ENCODE data around the gene CACNA2D3.

CACNA2D3 gene

DNA sequence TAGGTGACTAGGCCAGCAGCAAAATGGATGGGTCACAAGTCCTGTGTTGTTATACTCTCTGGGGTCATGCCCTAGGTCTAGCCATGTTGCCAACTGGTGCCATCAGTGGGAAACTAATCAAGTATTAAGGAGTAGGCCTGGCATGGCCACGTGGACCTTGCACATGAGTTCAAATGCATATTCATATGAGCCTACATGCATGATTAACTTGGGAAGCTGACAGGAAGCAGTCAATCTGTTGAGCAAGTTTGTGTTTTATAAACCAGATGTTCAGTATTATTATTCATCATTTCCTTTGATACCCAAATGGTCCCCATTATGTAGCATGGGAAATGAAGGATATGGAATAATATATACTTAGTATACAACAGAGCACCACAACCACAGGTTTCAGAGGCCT lies 710.5 kb downstream of the CACNA2D3 start:
- Histone ChIP-seq H3K9me3 (ENCODE audit: control insufficient read depth in 2 of 2, low read length in 2 of 2) (peaks cover 0 to 5% of the 10 kb centered on the region in 2 donors), H3K27me3 (ENCODE audit: control insufficient read depth in 1 of 2, insufficient read depth in 2 of 2, low read length in 2 of 2) (no peaks in the 10 kb centered on the region), H3K9ac (ENCODE audit: low read length in 2 of 2) (no peak overlapping the region), H3K27ac (ENCODE audit: low read length) (no peak overlapping the region), H3K4me3 (ENCODE audit: low read length in 2 of 2) (no peak overlapping the region), H3K4me1 (ENCODE audit: control insufficient read depth, insufficient read depth, low read length) (peaks cover 6% of the 10 kb centered on the region), H3K36me3 (ENCODE audit: control insufficient read depth in 2 of 2, insufficient read depth in 2 of 2, low read length in 2 of 2) (no peaks in the 10 kb centered on the region)

DNA sequence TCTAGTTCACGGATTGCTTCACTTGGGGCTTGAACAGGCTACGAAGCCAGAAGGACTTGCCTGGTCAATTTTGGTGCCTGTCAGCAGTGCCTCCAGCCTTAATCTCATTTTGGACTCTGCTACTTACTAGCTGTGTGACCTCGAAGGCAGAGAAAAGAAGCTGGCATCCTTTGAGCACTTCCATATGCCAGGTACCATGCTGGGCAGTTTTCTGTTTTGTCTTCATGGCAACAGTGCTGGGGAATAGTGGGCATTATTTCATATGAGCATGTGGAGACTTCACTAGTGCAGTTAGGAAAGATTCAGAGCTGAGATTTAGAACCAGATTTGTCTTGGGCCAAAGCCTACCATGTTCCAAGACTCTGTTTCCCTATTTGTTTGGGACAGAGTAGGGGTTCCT lies 713.3 kb downstream of the CACNA2D3 start:
- no peaks in the 10 kb centered on the region for H3K27me3 ChIP-seq (ENCODE audit: control insufficient read depth in 1 of 2, insufficient read depth in 2 of 2, low read length in 2 of 2)
- H3K4me3 ChIP-seq (ENCODE audit: low read length in 2 of 2): no peak overlapping the region
- H3K36me3 ChIP-seq (ENCODE audit: control insufficient read depth in 2 of 2, insufficient read depth in 2 of 2, low read length in 2 of 2): no peaks in the 10 kb centered on the region
- H3K9ac ChIP-seq (ENCODE audit: low read length in 2 of 2): no peak overlapping the region
- peaks cover 6% of the 10 kb centered on the region for H3K4me1 ChIP-seq (ENCODE audit: control insufficient read depth, insufficient read depth, low read length)
- H3K9me3 ChIP-seq (ENCODE audit: control insufficient read depth in 2 of 2, low read length in 2 of 2): peaks cover 0 to under 1% of the 10 kb centered on the region in 2 donors
- H3K27ac ChIP-seq (ENCODE audit: low read length): no peak overlapping the region

DNA sequence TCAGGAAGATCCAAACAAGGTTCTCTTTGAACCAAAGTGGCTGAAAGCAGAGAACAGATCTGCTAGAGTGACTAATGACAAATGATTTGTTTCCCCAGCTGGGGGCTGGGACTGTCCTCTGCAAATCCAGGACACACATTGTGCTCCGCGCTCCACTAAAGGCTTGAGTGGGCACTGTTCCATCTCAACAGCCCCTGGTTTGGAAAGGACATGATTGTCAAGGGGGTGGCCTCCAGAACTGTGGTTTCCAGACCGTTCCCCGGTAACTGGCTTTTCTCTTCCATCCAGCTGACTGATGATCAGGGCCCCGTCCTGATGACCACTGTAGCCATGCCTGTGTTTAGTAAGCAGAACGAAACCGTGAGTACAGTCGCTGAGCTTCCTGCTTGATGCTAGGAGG lies 714.5 kb downstream of the CACNA2D3 start:
- Histone ChIP-seq H3K27me3 (ENCODE audit: control insufficient read depth in 1 of 2, insufficient read depth in 2 of 2, low read length in 2 of 2) (no peaks in the 10 kb centered on the region), H3K4me1 (ENCODE audit: control insufficient read depth, insufficient read depth, low read length) (peaks cover 6% of the 10 kb centered on the region), H3K27ac (ENCODE audit: low read length) (no peak overlapping the region), H3K9me3 (ENCODE audit: control insufficient read depth in 2 of 2, low read length in 2 of 2) (no peaks in the 10 kb centered on the region), H3K4me3 (ENCODE audit: low read length in 2 of 2) (no peak overlapping the region), H3K9ac (ENCODE audit: low read length in 2 of 2) (no peak overlapping the region), H3K36me3 (ENCODE audit: control insufficient read depth in 2 of 2, insufficient read depth in 2 of 2, low read length in 2 of 2) (no peaks in the 10 kb centered on the region)

GRCh38 chr3:54837964-54838363 lies 715.6 kb downstream of the CACNA2D3 start:
- Histone ChIP-seq H3K4me3 (ENCODE audit: low read length in 2 of 2) (no peak overlapping the region), H3K9ac (ENCODE audit: low read length in 2 of 2) (no peak overlapping the region), H3K36me3 (ENCODE audit: control insufficient read depth in 2 of 2, insufficient read depth in 2 of 2, low read length in 2 of 2) (no peaks in the 10 kb centered on the region), H3K4me1 (ENCODE audit: control insufficient read depth, insufficient read depth, low read length) (peaks cover 6% of the 10 kb centered on the region), H3K27ac (ENCODE audit: low read length) (no peak overlapping the region), H3K27me3 (ENCODE audit: control insufficient read depth in 1 of 2, insufficient read depth in 2 of 2, low read length in 2 of 2) (no peaks in the 10 kb centered on the region), H3K9me3 (ENCODE audit: control insufficient read depth in 2 of 2, low read length in 2 of 2) (no peaks in the 10 kb centered on the region)

GRCh38 chr3:54841471-54841870 lies 719.1 kb downstream of the CACNA2D3 start:
- no peak overlapping the region for H3K27ac ChIP-seq (ENCODE audit: low read length)
- H3K9ac ChIP-seq (ENCODE audit: low read length in 2 of 2): no peak overlapping the region

GRCh38 chr3:54843352-54843751 lies 721.0 kb downstream of the CACNA2D3 start:
- Histone ChIP-seq H3K9me3 (ENCODE audit: control insufficient read depth in 2 of 2, low read length in 2 of 2) (no peaks in the 10 kb centered on the region), H3K9ac (ENCODE audit: low read length in 2 of 2) (no peak overlapping the region), H3K36me3 (ENCODE audit: control insufficient read depth in 2 of 2, insufficient read depth in 2 of 2, low read length in 2 of 2) (no peaks in the 10 kb centered on the region), H3K4me1 (ENCODE audit: control insufficient read depth, insufficient read depth, low read length) (no peaks in the 10 kb centered on the region), H3K27me3 (ENCODE audit: control insufficient read depth in 1 of 2, insufficient read depth in 2 of 2, low read length in 2 of 2) (no peaks in the 10 kb centered on the region), H3K27ac (ENCODE audit: low read length) (no peak overlapping the region), H3K4me3 (ENCODE audit: low read length in 2 of 2) (no peak overlapping the region)

More at GRCh38 chr3:54841471-54841870, 719.1 kb downstream of the CACNA2D3 start:
- no peak overlapping the region for H3K4me3 ChIP-seq (ENCODE audit: low read length in 2 of 2)
- no peaks in the 10 kb centered on the region for H3K27me3 ChIP-seq (ENCODE audit: control insufficient read depth in 1 of 2, insufficient read depth in 2 of 2, low read length in 2 of 2)
- H3K36me3 ChIP-seq (ENCODE audit: control insufficient read depth in 2 of 2, insufficient read depth in 2 of 2, low read length in 2 of 2): no peaks in the 10 kb centered on the region
- no peaks in the 10 kb centered on the region for H3K4me1 ChIP-seq (ENCODE audit: control insufficient read depth, insufficient read depth, low read length)
- H3K9me3 ChIP-seq (ENCODE audit: control insufficient read depth in 2 of 2, low read length in 2 of 2): no peaks in the 10 kb centered on the region

GRCh38 chr3:54844211-54844610 lies 721.9 kb downstream of the CACNA2D3 start:
- Histone ChIP-seq H3K9me3 (ENCODE audit: control insufficient read depth in 2 of 2, low read length in 2 of 2) (no peaks in the 10 kb centered on the region), H3K4me1 (ENCODE audit: control insufficient read depth, insufficient read depth, low read length) (no peaks in the 10 kb centered on the region), H3K9ac (ENCODE audit: low read length in 2 of 2) (no peak overlapping the region), H3K27me3 (ENCODE audit: control insufficient read depth in 1 of 2, insufficient read depth in 2 of 2, low read length in 2 of 2) (peaks cover 0 to 2% of the 10 kb centered on the region in 2 donors), H3K4me3 (ENCODE audit: low read length in 2 of 2) (no peak overlapping the region), H3K36me3 (ENCODE audit: control insufficient read depth in 2 of 2, insufficient read depth in 2 of 2, low read length in 2 of 2) (no peaks in the 10 kb centered on the region), H3K27ac (ENCODE audit: low read length) (no peak overlapping the region)

GRCh38 chr3:54845011-54845410 lies 722.7 kb downstream of the CACNA2D3 start:
- Histone ChIP-seq H3K4me3 (ENCODE audit: low read length in 2 of 2) (no peak overlapping the region), H3K4me1 (ENCODE audit: control insufficient read depth, insufficient read depth, low read length) (no peaks in the 10 kb centered on the region), H3K9ac (ENCODE audit: low read length in 2 of 2) (no peak overlapping the region), H3K9me3 (ENCODE audit: control insufficient read depth in 2 of 2, low read length in 2 of 2) (no peaks in the 10 kb centered on the region), H3K36me3 (ENCODE audit: control insufficient read depth in 2 of 2, insufficient read depth in 2 of 2, low read length in 2 of 2) (no peaks in the 10 kb centered on the region), H3K27me3 (ENCODE audit: control insufficient read depth in 1 of 2, insufficient read depth in 2 of 2, low read length in 2 of 2) (peaks cover 0 to 2% of the 10 kb centered on the region in 2 donors), H3K27ac (ENCODE audit: low read length) (no peak overlapping the region)

- Histone ChIP-seq H3K4me1 (ENCODE audit: control insufficient read depth, insufficient read depth, low read length) (no peaks in the 10 kb centered on the region), H3K4me3 (ENCODE audit: low read length in 2 of 2) (no peak overlapping the region), H3K36me3 (ENCODE audit: control insufficient read depth in 2 of 2, insufficient read depth in 2 of 2, low read length in 2 of 2) (no peaks in the 10 kb centered on the region), H3K9ac (ENCODE audit: low read length in 2 of 2) (no peak overlapping the region), H3K27ac (ENCODE audit: low read length) (no peak overlapping the region), H3K9me3 (ENCODE audit: control insufficient read depth in 2 of 2, low read length in 2 of 2) (no peaks in the 10 kb centered on the region), H3K27me3 (ENCODE audit: control insufficient read depth in 1 of 2, insufficient read depth in 2 of 2, low read length in 2 of 2) (peaks cover 0 to 2% of the 10 kb centered on the region in 2 donors)
These were observed 723.2 kb downstream of the CACNA2D3 start for GRCh38 chr3:54845551-54845950.

DNA sequence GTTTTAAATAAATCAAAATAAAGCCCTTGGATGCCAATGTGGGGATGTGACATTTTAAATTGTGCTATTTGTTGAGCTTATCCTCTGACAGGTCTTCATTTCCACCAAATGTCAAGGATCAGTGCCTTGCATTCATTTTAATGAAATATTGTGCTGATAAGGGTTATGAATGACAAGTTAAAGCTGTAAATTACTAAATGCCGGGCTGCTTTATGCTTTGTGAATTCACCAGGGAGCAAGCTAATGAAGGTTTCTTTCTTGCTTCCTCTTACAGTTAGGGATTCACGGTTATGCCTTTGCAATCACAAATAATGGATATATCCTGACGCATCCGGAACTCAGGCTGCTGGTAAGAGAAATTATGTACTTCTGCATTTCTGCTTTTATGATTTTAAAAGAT lies 723.8 kb downstream of the CACNA2D3 start:
- H3K9ac ChIP-seq (ENCODE audit: low read length in 2 of 2): no peak overlapping the region
- H3K27me3 ChIP-seq (ENCODE audit: control insufficient read depth in 1 of 2, insufficient read depth in 2 of 2, low read length in 2 of 2): peaks cover 0 to 2% of the 10 kb centered on the region in 2 donors

DNA sequence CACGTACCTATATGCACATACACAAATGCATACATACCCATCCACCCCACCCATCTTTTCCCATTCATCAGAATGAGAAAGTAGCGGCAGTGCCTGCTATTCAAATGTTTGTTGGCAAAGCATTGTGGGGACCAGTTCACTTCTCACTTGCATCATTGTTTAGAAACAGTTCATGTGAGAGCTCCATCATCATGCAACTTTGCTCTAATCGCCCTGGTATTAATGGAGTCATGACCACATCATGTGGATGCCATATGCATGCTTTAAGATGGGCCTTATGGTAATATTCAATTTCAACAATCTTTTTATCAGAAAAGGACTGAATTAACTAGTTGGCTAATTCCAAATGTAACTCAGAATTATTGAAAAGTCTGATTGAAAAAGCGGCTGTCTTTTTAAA lies 725.0 kb downstream of the CACNA2D3 start:
- no peak overlapping the region for H3K4me3 ChIP-seq (ENCODE audit: low read length in 2 of 2)
- H3K36me3 ChIP-seq (ENCODE audit: control insufficient read depth in 2 of 2, insufficient read depth in 2 of 2, low read length in 2 of 2): no peaks in the 10 kb centered on the region
- H3K9me3 ChIP-seq (ENCODE audit: control insufficient read depth in 2 of 2, low read length in 2 of 2): no peaks in the 10 kb centered on the region
- H3K9ac ChIP-seq (ENCODE audit: low read length in 2 of 2): no peak overlapping the region
- H3K4me1 ChIP-seq (ENCODE audit: control insufficient read depth, insufficient read depth, low read length): no peaks in the 10 kb centered on the region
- H3K27ac ChIP-seq (ENCODE audit: low read length): no peak overlapping the region
- H3K27me3 ChIP-seq (ENCODE audit: control insufficient read depth in 1 of 2, insufficient read depth in 2 of 2, low read length in 2 of 2): peaks cover 0 to 2% of the 10 kb centered on the region in 2 donors

More for the DNA sequence above, 723.8 kb downstream of the CACNA2D3 start:
- H3K4me1 ChIP-seq (ENCODE audit: control insufficient read depth, insufficient read depth, low read length): no peaks in the 10 kb centered on the region
- H3K9me3 ChIP-seq (ENCODE audit: control insufficient read depth in 2 of 2, low read length in 2 of 2): no peaks in the 10 kb centered on the region
- no peak overlapping the region for H3K4me3 ChIP-seq (ENCODE audit: low read length in 2 of 2)
- no peaks in the 10 kb centered on the region for H3K36me3 ChIP-seq (ENCODE audit: control insufficient read depth in 2 of 2, insufficient read depth in 2 of 2, low read length in 2 of 2)
- no peak overlapping the region for H3K27ac ChIP-seq (ENCODE audit: low read length)

Measured in stomach smooth muscle (tissue), 2 donors.